HEK293 (cell line): Measurements from ENCODE around the gene C5orf34.

Experiments
- EGR2 ChIP-seq: fragments of 450-650 bp; formaldehyde crosslinking; IDR thresholded peaks from 2 replicates; pipeline ENCODE4 v1.5.1; 2016; ENCODE audit warnings: low read depth, missing biosample characterization, missing genetic modification characterization
- HOXC10 ChIP-seq: sonication (generic); formaldehyde crosslinking; IDR thresholded peaks from 2 replicates; pipeline ENCODE4 v1.8.1; 2023; ENCODE audit warnings: mild to moderate bottlenecking, missing genetic modification reagents
- KLF10 ChIP-seq: fragments of 450-650 bp; IDR thresholded peaks from 2 replicates; pipeline ENCODE4 v1.5.1; 2018; ENCODE audit warnings: missing biosample characterization, mild to moderate bottlenecking, missing genetic modification characterization
- KLF9 ChIP-seq: fragments of 450-650 bp; formaldehyde crosslinking; IDR thresholded peaks from 2 replicates; pipeline ENCODE4 v1.5.1; 2016; ENCODE audit warnings: missing biosample characterization, missing genetic modification characterization, low read depth
- OSR2 ChIP-seq: fragments of 450-650 bp; formaldehyde crosslinking; IDR thresholded peaks from 2 replicates; pipeline ENCODE4 v1.5.1; 2016; ENCODE audit warnings: missing biosample characterization, missing genetic modification characterization
- PRDM1 ChIP-seq: fragments of 450-650 bp; formaldehyde crosslinking; IDR thresholded peaks from 2 replicates; pipeline ENCODE4; 2016; ENCODE audit warnings: missing biosample characterization, missing genetic modification characterization
- PRDM2 ChIP-seq: fragments of 450-650 bp; formaldehyde crosslinking; IDR thresholded peaks from 2 replicates; pipeline ENCODE4 v1.5.1; 2016; ENCODE audit warnings: missing biosample characterization, missing genetic modification characterization, borderline replicate concordance
- YY1 ChIP-seq: fragments of 450-650 bp; formaldehyde crosslinking; IDR thresholded peaks from 2 replicates; pipeline ENCODE4 v1.5.1; 2018; ENCODE audit warnings: missing biosample characterization, missing genetic modification characterization
- ZBTB11 ChIP-seq: fragments of 450-650 bp; formaldehyde crosslinking; conservative IDR thresholded peaks from 2 replicates; pipeline ENCODE4 v1.5.1; 2016; ENCODE audit warnings: low read depth, missing biosample characterization, missing genetic modification characterization
- ZFHX2 ChIP-seq: fragments of 450-650 bp; formaldehyde crosslinking; conservative IDR thresholded peaks from 2 replicates; pipeline ENCODE4 v1.5.1; 2016; ENCODE audit warnings: missing biosample characterization, missing genetic modification characterization
- ZNF24 ChIP-seq: fragments of 450-650 bp; formaldehyde crosslinking; IDR thresholded peaks from 2 replicates; pipeline ENCODE4 v1.5.1; 2016; ENCODE audit warnings: missing biosample characterization, missing genetic modification characterization
- ZNF394 ChIP-seq: fragments of 450-650 bp; formaldehyde crosslinking; IDR thresholded peaks from 2 replicates; pipeline ENCODE4 v1.5.1; 2016; ENCODE audit warnings: missing biosample characterization, missing genetic modification characterization, mild to moderate bottlenecking, moderate library complexity, borderline replicate concordance
- ZNF426 ChIP-seq: fragments of 450-650 bp; formaldehyde crosslinking; IDR thresholded peaks from 2 replicates; pipeline ENCODE4 v1.5.1; 2017; ENCODE audit warnings: missing biosample characterization, missing genetic modification characterization, mild to moderate bottlenecking, inconsistent platforms, moderate library complexity
- ZNF433 ChIP-seq: fragments of 450-650 bp; formaldehyde crosslinking; IDR thresholded peaks from 2 replicates; pipeline ENCODE4 v1.5.1; 2016; ENCODE audit warnings: missing biosample characterization, missing genetic modification characterization, low read depth
- ZNF514 ChIP-seq: fragments of 450-650 bp; formaldehyde crosslinking; IDR thresholded peaks from 2 replicates; pipeline ENCODE4 v1.5.1; 2016; ENCODE audit warnings: missing biosample characterization, missing genetic modification characterization
- ZNF530 ChIP-seq: fragments of 450-650 bp; formaldehyde crosslinking; IDR thresholded peaks from 2 replicates; pipeline ENCODE4 v1.5.1; 2016; ENCODE audit warnings: low read depth, missing biosample characterization, missing genetic modification characterization
- ZNF639 ChIP-seq: fragments of 450-650 bp; formaldehyde crosslinking; IDR thresholded peaks from 2 replicates; pipeline ENCODE4 v1.5.1; 2016; ENCODE audit warnings: missing biosample characterization, missing genetic modification characterization
- ZNF660 ChIP-seq: fragments of 450-650 bp; IDR thresholded peaks from 2 replicates; pipeline ENCODE4 v1.5.1; 2018; ENCODE audit warnings: missing biosample characterization, mild to moderate bottlenecking, missing genetic modification characterization
- ZNF777 ChIP-seq: fragments of 450-650 bp; formaldehyde crosslinking; IDR thresholded peaks from 2 replicates; pipeline ENCODE4 v1.5.1; 2017; ENCODE audit warnings: missing biosample characterization, missing genetic modification characterization, borderline replicate concordance
- ZNF792 ChIP-seq: fragments of 450-650 bp; formaldehyde crosslinking; IDR thresholded peaks from 2 replicates; pipeline ENCODE4 v1.5.1; 2016; ENCODE audit warnings: missing biosample characterization, missing genetic modification characterization
- ZSCAN5A ChIP-seq: fragments of 450-650 bp; formaldehyde crosslinking; IDR thresholded peaks from 2 replicates; pipeline ENCODE4 v1.5.1; 2016; ENCODE audit warnings: missing biosample characterization, missing genetic modification characterization
- ZXDB ChIP-seq: fragments of 450-650 bp; formaldehyde crosslinking; IDR thresholded peaks from 2 replicates; pipeline ENCODE4 v1.5.1; 2016; ENCODE audit warnings: missing biosample characterization, missing genetic modification characterization
- TF ChIP-seq, protein P1 (sequence below): fragments of 450-650 bp; formaldehyde crosslinking; optimal IDR thresholded peaks from 2 replicates; pipeline ENCODE3; 2016; ENCODE audit warnings: missing biosample characterization, mild to moderate bottlenecking, missing genetic modification characterization
- TF ChIP-seq, protein P2 (sequence below): fragments of 450-650 bp; formaldehyde crosslinking; IDR thresholded peaks from 2 replicates; pipeline ENCODE4 v1.5.1; 2016; ENCODE audit warnings: missing biosample characterization, missing genetic modification characterization

C5orf34 gene

GRCh38 chr5:43514816-43515677 is at the start of gene C5orf34 (continued):
- TF ChIP-seq, protein P1, sequence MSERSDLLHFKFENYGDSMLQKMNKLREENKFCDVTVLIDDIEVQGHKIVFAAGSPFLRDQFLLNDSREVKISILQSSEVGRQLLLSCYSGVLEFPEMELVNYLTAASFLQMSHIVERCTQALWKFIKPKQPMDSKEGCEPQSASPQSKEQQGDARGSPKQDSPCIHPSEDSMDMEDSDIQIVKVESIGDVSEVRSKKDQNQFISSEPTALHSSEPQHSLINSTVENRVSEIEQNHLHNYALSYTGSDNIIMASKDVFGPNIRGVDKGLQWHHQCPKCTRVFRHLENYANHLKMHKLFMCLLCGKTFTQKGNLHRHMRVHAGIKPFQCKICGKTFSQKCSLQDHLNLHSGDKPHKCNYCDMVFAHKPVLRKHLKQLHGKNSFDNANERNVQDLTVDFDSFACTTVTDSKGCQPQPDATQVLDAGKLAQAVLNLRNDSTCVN (tag by site-specific recombination), result peak; percentile 25
- TF ChIP-seq, protein P2, sequence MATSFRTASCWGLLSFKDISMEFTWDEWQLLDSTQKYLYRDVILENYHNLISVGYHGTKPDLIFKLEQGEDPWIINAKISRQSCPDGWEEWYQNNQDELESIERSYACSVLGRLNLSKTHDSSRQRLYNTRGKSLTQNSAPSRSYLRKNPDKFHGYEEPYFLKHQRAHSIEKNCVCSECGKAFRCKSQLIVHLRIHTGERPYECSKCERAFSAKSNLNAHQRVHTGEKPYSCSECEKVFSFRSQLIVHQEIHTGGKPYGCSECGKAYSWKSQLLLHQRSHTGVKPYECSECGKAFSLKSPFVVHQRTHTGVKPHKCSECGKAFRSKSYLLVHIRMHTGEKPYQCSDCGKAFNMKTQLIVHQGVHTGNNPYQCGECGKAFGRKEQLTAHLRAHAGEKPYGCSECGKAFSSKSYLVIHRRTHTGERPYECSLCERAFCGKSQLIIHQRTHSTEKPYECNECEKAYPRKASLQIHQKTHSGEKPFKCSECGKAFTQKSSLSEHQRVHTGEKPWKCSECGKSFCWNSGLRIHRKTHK (tag by site-specific recombination), result no peak
- TF ChIP-seq ZNF660, result peak; percentile 36; the same call in 1 of the 2 replicates
- no peak for TF ChIP-seq KLF9 (tag by site-specific recombination)
- TF ChIP-seq ZNF530 (tag by site-specific recombination), result no peak
- TF ChIP-seq ZNF24, result no peak; the same call in 1 of the 2 replicates
- TF ChIP-seq PRDM2 (tag by site-specific recombination), result no peak
- TF ChIP-seq KLF10 (tag by site-specific recombination), result no peak
- no peak for TF ChIP-seq ZNF792 (tag by site-specific recombination)
- 0 out of 2 replicates have a peak, but pooled peaks have one; percentile 19 for TF ChIP-seq ZNF639
- peak; percentile 56 for TF ChIP-seq ZFHX2 (tag by site-specific recombination)
- no peak for TF ChIP-seq ZNF433
- peak; percentile 91 for TF ChIP-seq ZBTB11 (tag by site-specific recombination)
- peak; percentile 60 for TF ChIP-seq YY1
- TF ChIP-seq ZNF514 (tag by site-specific recombination), result no peak
- no peak for TF ChIP-seq ZNF426 (tag by site-specific recombination)
- TF ChIP-seq HOXC10 (CRISPR knock-in tag), result no peak
- no peak for TF ChIP-seq ZNF777 (tag by site-specific recombination)
- no peak; the same call in 1 of the 2 replicates for TF ChIP-seq EGR2 (tag by site-specific recombination)
- no peak for TF ChIP-seq ZSCAN5A
- peak; percentile 48; the same call in 1 of the 2 replicates for TF ChIP-seq OSR2 (tag by site-specific recombination)
- peak; percentile 94 for TF ChIP-seq ZXDB (tag by site-specific recombination)
- TF ChIP-seq PRDM1 (tag by site-specific recombination), result peak; percentile 95
- TF ChIP-seq ZNF394 (tag by site-specific recombination), result no peak; the same call in 1 of the 2 replicates
